Natural killer cell (primary cell): ENCODE results near the gene PPP1R13B. TPM values are rescaled to one million over a fixed set of nuclear protein-coding genes. Genes with fewer than 3 reads are reported as not detected.

Experiments used
- ATAC-seq, 3 donors: fragments of 150-1000 bp in 2 of 3; fragments of 200-7000 bp in 1 of 3; cut with Tn5 transposase; 1 replicate in 1 of 3; 2 replicates in 2 of 3; pipeline ENCODE4 v1.10.0; 2021; ENCODE audit warnings: mild to moderate bottlenecking in 2 of 3, moderate library complexity in 2 of 3
- DNase-seq, 2 donors: peaks; one replicate each; pipeline versions ENCODE4 v3.0.0 to v3.0.0-alpha.2; 2013 to 2021; ENCODE audit warnings: mixed read lengths in 1 of 2
- H3K27ac ChIP-seq: one replicate; pipeline ENCODE4 v1.5.1; 2013; ENCODE audit warnings: mild to moderate bottlenecking, low read length
- H3K27me3 ChIP-seq: one replicate; pipeline ENCODE4 v1.6.1; 2013; ENCODE audit warnings: low read length; ENCODE audit not compliant: control insufficient read depth, insufficient read depth
- H3K36me3 ChIP-seq: one replicate; pipeline ENCODE4 v1.6.1; 2013; ENCODE audit warnings: low read length; ENCODE audit not compliant: control insufficient read depth, insufficient read depth
- H3K4me1 ChIP-seq: one replicate; pipeline ENCODE4 v1.6.1; 2013; ENCODE audit warnings: low read length; ENCODE audit not compliant: control insufficient read depth, insufficient read depth
- H3K4me3 ChIP-seq: one replicate; pipeline ENCODE4 v1.5.1; 2013; ENCODE audit warnings: low read length
- H3K9me3 ChIP-seq: one replicate; pipeline ENCODE4 v1.6.1; 2013; ENCODE audit warnings: low read length; ENCODE audit not compliant: control insufficient read depth, insufficient read depth
- H3K27ac Mint-ChIP-seq, 2 donors: one replicate each; pipeline ENCODE4 v1.8.0; 2022; ENCODE audit warnings: mild to moderate bottlenecking in 2 of 2, mixed read lengths in 2 of 2, moderate library complexity in 1 of 2
- H3K27me3 Mint-ChIP-seq, 2 donors: one replicate each; pipeline ENCODE4 v1.8.0; 2022; ENCODE audit warnings: low read depth in 2 of 2, mixed read lengths in 2 of 2
- H3K36me3 Mint-ChIP-seq: one replicate; pipeline ENCODE4 v1.8.0; 2022; ENCODE audit warnings: mixed read lengths
- H3K4me1 Mint-ChIP-seq, 2 donors: one replicate each; pipeline ENCODE4 v1.8.0; 2022; ENCODE audit warnings: mixed read lengths in 2 of 2
- H3K4me3 Mint-ChIP-seq: one replicate; pipeline ENCODE4 v1.8.0; 2022; ENCODE audit warnings: mild to moderate bottlenecking, moderate library complexity, mixed read lengths
- H3K9me3 Mint-ChIP-seq, 2 donors: one replicate each; pipeline ENCODE4 v1.8.0; 2022; ENCODE audit warnings: mixed read lengths in 2 of 2
- WGBS: methylation state at CpG from one replicate; pipeline ENCODE4 v1.1.7; 2013; ENCODE audit warnings: missing lambda C conversion rate; ENCODE audit not compliant: insufficient coverage; 5-methylcytosine and 5-hydroxymethylcytosine counted together
- intact Hi-C: fragments of 100-400 bp; cut with micrococcal nuclease; formaldehyde crosslinking; loops from one replicate; pipeline ENCODE4 v1.14.2; 2022
- total RNA-seq, 4 donors: library from RNA; stranded (reverse); fragments of 120-200 nt in 1 of 4; gene quantifications; one replicate each; pipeline versions ENCODE4 v1.2.3 to v1.2.4, GENCODE V29; 2013 to 2022
- TF ChIP-seq, protein P1 (sequence below): fragments of 200-600 bp; IDR thresholded peaks from one replicate; pipeline ENCODE4 v1.8.0; 2022; ENCODE audit warnings: antibody characterized with exemption

PPP1R13B gene
- total RNA-seq, 3 donors from 2014 or later (not counting 1 experiment from before 2014, with no cell fraction given): 26.5 to 35.5 (median 31.7) TPM

DNA sequence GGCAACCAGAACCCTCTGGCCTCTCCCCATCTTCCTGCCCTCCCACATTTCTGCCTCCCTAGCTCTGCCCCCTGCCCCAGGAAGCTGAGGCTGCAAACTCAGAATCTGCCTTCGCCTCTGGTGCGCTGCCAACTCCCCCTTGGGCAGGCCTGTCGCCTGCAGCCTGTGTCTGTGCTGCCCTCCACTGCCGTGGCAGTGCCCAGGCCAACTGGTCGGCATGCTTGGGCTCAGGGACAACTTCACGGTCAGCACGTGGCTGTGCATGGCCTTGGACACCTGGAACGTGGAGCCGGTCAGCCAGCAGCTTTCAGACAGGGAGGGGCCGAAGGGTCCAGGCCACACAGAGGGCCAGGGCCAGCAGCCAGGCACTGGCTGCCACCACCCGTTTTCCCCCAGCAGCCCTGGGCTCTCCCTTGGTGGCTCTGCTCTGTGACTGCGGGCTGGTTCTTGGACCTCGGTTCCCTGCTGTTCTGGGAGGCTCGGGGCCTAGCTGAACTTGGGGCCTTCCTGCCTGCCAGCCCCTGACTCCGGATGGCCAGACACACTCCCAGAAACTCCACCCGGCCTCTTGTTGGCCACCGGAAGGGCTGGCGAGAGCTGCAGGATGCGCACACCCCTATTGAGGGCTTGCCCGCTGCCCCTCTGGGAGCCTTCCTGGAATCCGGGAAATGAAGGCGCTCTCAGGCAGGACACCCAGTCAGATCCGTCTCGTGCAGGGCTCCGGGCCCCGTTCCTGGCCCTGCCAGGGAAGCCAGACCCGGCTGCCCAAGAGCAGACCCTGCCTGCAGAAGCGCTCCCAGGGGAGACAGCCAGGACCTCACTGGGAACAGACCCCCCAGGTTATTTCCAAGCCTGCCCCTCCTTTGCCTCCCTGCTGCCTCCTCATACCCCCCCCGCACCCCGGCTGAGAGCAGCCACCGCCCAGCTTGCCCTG is 34.2 kb upstream of the PPP1R13B start:
- no peaks in the 10 kb centered on the region for H3K36me3 Mint-ChIP-seq
- H3K27ac ChIP-seq: no peak overlapping the region

DNA sequence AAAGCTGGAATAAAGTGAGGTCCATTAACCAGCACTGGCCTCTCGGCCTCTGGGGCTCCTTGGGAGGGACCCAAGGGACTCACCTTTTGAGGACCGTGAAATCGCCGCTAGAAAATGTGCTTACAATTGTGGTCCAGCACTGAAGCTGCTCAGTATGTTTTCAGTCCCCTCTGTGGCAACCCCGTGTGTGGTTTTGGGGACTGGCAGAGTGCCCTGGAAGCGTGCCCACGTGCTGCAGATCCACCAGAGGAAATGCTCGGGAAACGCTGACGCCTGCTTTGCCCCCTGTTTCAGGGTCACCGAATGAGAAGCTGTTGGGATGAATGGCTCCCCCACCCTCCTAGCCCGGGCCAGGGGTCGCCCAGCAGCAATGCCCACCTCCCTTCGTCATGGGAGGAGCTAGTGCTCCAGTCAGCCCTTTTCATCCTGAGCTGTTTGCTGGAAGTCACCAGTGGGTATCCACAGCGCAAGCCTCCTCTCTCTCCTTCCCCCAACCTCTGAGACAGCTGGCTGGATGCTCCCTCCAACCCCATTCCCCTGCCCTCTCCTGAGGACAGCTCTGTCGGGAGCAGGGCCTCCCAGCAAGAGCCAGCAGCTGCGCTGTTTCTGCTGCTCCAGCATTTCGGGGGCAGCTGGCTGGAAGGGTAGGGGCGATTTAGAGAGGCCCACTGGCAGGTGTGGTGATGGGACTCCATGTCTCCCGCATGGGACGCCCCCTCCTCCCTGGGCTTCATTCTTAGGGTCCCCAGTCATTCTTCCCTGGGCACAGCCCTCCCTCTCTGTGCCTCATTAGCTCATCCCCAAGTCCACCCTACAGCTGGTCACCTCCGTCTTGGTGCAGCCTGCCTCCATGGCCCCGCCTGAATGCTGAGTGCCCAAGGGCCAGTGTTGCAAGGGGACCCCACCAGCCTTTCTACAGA is 33.2 kb upstream of the PPP1R13B start:
- Histone ChIP-seq H3K4me3 (peak overlapping the region; percentile 0), H3K4me1 (peaks cover 18% of the 10 kb centered on the region), H3K27me3 (peaks cover 14% of the 10 kb centered on the region), H3K27ac (no peak overlapping the region), H3K36me3 (no peaks in the 10 kb centered on the region), H3K9me3 (no peaks in the 10 kb centered on the region)
- H3K4me3 Mint-ChIP-seq: peak overlapping the region; percentile 70
- DNase-seq (peak in 1 of 2 donors; percentile 65), ATAC-seq (peak; percentile 24 to 61 (median 34))
- intact Hi-C loops: no loop called here
- H3K27me3 Mint-ChIP-seq: peaks cover 0 to 16% of the 10 kb centered on the region in 2 donors
- no peaks in the 10 kb centered on the region for H3K36me3 Mint-ChIP-seq
- peaks cover 7 to 21% of the 10 kb centered on the region in 2 donors for H3K4me1 Mint-ChIP-seq
- TF ChIP-seq, protein P1, sequence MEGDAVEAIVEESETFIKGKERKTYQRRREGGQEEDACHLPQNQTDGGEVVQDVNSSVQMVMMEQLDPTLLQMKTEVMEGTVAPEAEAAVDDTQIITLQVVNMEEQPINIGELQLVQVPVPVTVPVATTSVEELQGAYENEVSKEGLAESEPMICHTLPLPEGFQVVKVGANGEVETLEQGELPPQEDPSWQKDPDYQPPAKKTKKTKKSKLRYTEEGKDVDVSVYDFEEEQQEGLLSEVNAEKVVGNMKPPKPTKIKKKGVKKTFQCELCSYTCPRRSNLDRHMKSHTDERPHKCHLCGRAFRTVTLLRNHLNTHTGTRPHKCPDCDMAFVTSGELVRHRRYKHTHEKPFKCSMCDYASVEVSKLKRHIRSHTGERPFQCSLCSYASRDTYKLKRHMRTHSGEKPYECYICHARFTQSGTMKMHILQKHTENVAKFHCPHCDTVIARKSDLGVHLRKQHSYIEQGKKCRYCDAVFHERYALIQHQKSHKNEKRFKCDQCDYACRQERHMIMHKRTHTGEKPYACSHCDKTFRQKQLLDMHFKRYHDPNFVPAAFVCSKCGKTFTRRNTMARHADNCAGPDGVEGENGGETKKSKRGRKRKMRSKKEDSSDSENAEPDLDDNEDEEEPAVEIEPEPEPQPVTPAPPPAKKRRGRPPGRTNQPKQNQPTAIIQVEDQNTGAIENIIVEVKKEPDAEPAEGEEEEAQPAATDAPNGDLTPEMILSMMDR: no peak
- no peak overlapping the region for H3K27ac Mint-ChIP-seq
- H3K9me3 Mint-ChIP-seq: no peaks in the 10 kb centered on the region
- WGBS: 25% methylated on average over 23 of the region's 23 CpGs

More for the DNA sequence above, 34.2 kb upstream of the PPP1R13B start:
- Histone ChIP-seq H3K9me3 (no peaks in the 10 kb centered on the region), H3K4me3 (no peak overlapping the region), H3K36me3 (no peaks in the 10 kb centered on the region), H3K4me1 (peaks cover 18% of the 10 kb centered on the region), H3K27me3 (peaks cover 14% of the 10 kb centered on the region)
- no peak overlapping the region for H3K4me3 Mint-ChIP-seq
- H3K4me1 Mint-ChIP-seq: peaks cover 7 to 21% of the 10 kb centered on the region in 2 donors
- ATAC-seq: no peak
- TF ChIP-seq, protein P1: no peak
- DNase-seq: no peak
- H3K27ac Mint-ChIP-seq: no peak overlapping the region
- intact Hi-C loops: no loop called here
- peaks cover 0 to 16% of the 10 kb centered on the region in 2 donors for H3K27me3 Mint-ChIP-seq
- 88% methylated on average over 29 of the region's 31 CpGs for WGBS
- no peaks in the 10 kb centered on the region for H3K9me3 Mint-ChIP-seq

DNA sequence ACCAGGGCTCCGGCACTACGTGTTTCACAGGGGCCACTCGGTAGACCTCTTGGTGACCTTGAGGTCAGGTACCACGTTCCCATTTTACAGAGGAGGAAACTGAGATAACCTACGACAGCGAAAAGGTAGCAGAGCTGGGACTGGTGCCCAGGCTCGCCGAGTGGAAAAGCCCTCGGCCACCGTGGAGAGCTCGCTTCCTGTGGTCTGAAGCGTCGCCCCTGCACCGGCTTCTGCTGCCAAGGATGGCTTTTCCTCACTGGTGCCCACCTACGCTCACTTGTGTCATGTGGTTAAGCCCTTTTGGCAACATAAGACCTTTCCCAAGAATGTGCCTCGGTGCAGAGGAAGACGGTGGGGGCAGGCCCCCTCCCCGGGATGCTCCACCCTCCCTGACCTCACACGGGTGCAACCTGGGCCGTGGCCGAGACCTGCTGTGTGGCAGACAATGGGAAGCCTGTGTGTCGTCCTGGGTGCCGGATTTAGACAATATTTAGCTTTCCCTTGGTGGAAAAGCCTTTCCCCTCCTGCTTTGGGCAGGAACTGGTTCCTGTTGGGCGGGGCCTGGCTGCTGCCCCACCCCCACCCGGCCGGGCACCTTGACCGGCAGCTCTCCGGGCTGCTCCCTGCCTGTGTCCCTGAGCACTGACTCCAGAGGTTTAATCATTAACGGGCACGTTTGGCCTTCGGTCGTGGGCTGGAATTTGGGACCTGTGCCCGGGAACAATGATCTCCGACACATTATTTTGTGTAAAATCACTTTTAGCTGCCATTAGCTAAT is 32.4 kb upstream of the PPP1R13B start:
- H3K27ac ChIP-seq: no peak overlapping the region
- no peak overlapping the region for H3K27ac Mint-ChIP-seq
- peaks cover 18% of the 10 kb centered on the region for H3K4me1 ChIP-seq
- H3K9me3 ChIP-seq: no peaks in the 10 kb centered on the region
- ATAC-seq (peak in 2 of 3 donors; percentile 18 to 49), DNase-seq (no peak)
- peak overlapping the region; percentile 0 for H3K4me3 ChIP-seq
- peaks cover 14% of the 10 kb centered on the region for H3K27me3 ChIP-seq
- H3K9me3 Mint-ChIP-seq: peaks cover 0 to 2% of the 10 kb centered on the region in 2 donors
- 20% methylated on average over 34 of the region's 34 CpGs for WGBS
- no peaks in the 10 kb centered on the region for H3K36me3 ChIP-seq
- TF ChIP-seq, protein P1: no peak
- H3K36me3 Mint-ChIP-seq: no peaks in the 10 kb centered on the region
- H3K4me3 Mint-ChIP-seq: peak overlapping the region; percentile 70
- intact Hi-C loops: no loop called here
- H3K27me3 Mint-ChIP-seq: peaks cover 0 to 19% of the 10 kb centered on the region in 2 donors
- peaks cover 7 to 26% of the 10 kb centered on the region in 2 donors for H3K4me1 Mint-ChIP-seq
